Measurements from ENCODE around the gene TMEM135.

DNA sequence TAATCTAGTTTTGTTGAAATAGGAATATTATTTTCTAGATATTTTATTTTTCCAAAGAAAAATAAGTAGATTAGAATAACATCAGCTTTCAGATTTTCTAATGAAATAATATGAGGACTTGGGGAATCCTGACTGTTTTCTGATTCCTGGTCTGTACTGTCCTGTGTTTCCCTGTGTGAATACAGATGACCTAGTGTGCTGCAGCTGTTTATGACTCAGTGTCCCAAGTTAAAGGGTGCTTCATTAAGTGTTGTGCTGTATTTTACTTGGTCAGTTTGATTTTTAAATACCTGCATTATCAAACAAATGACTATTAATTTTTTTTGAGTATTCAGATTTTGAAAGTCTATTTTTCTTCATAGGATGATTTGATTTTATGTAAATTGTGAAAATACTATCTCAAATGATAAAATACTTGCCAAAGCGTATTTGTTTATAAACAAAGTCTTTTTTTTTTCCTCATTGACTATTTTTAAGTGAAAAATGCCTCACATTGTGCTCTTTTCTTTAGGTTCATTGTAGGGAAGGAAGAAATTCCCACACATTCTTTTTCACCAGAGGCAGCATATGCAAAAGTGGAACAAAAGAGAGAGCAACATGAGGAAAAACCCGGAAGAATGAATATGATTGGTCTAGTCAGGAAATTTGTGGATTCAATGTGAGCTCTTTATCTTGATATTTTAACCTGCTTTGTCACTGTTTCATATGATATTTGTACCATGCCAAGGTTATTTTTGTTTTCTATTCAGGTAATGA is 264.2 kb downstream of the TMEM135 start:
- TF ChIP-seq, protein P1, sequence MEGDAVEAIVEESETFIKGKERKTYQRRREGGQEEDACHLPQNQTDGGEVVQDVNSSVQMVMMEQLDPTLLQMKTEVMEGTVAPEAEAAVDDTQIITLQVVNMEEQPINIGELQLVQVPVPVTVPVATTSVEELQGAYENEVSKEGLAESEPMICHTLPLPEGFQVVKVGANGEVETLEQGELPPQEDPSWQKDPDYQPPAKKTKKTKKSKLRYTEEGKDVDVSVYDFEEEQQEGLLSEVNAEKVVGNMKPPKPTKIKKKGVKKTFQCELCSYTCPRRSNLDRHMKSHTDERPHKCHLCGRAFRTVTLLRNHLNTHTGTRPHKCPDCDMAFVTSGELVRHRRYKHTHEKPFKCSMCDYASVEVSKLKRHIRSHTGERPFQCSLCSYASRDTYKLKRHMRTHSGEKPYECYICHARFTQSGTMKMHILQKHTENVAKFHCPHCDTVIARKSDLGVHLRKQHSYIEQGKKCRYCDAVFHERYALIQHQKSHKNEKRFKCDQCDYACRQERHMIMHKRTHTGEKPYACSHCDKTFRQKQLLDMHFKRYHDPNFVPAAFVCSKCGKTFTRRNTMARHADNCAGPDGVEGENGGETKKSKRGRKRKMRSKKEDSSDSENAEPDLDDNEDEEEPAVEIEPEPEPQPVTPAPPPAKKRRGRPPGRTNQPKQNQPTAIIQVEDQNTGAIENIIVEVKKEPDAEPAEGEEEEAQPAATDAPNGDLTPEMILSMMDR (IDR thresholded peaks at IDR 0.05; ENCODE audit: low read length), result no peak
- TF ChIP-seq EZH2 (IDR thresholded peaks at IDR 0.05; ENCODE audit: borderline replicate concordance, low read length), result no peak
